Measurements from ENCODE around the gene PYGM. TPM values are rescaled to one million over a fixed set of nuclear protein-coding genes. Genes with fewer than 3 reads are reported as not detected.
A peak's percentile ranks its signal among the peaks of the same experiment; 100 is the strongest.

PYGM gene
- total and polyA plus RNA-seq, 7 experiments from 2014 or later = 0.26 to 16.2 (median 12.3) TPM

- Mint-ChIP-seq H3K27ac (peak overlapping the region; percentile 28 to 94 (median 81)), H3K9me3 (no peaks in the 10 kb centered on the region), H3K4me3 (peak overlapping the region; percentile 70 to 89 (median 81)), H3K4me1 (peaks cover 23 to 39% (median 28%) of the 10 kb centered on the region in 7 donors), H3K36me3 (peaks cover 5 to 18% (median 9%) of the 10 kb centered on the region in 5 donors), H3K27me3 (no peaks in the 10 kb centered on the region)
- Histone ChIP-seq H3K9me3 (ENCODE audit: control insufficient read depth in 2 of 3, low read length in 3 of 3) (no peaks in the 10 kb centered on the region), H3K27me3 (ENCODE audit: control insufficient read depth in 2 of 2, insufficient read depth in 2 of 2, low read length in 2 of 2) (no peaks in the 10 kb centered on the region), H3K4me1 (ENCODE audit: control insufficient read depth in 2 of 2, insufficient read depth in 2 of 2, low read length in 2 of 2) (peaks cover 9 to 23% of the 10 kb centered on the region in 2 donors), H3K36me3 (ENCODE audit: control insufficient read depth in 2 of 3, insufficient read depth in 3 of 3, low read length in 3 of 3) (peaks cover 0 to 71% (median 5%) of the 10 kb centered on the region in 3 experiments), H3K27ac (ENCODE audit: low read depth, low read length) (peak overlapping the region; percentile 76), H3K4me3 (ENCODE audit: low read length) (peak overlapping the region; percentile 63)
- ChIA-PET CTCF (interaction anchor here (0.6 to 1.7 kb wide), 10 partner anchors 11 to 76 kb away, joined by 3 to 6 read pairs (median 3); partner anchors contain the start of genes CDC42BPG and RASGRP2), POLR2A (interaction anchor here (0.9 to 12.0 kb wide), 17 partner anchors 8 to 1962 kb away, joined by 3 to 125 read pairs (median 6); partner anchors contain the start of genes CDC42BPG, RASGRP2 and SF1)
- DNase-seq = peak in 2 of 9 donors; percentile 17 to 44
- ATAC-seq = peak; percentile 12
- intact Hi-C loops (cut with micrococcal nuclease) = loop anchor here (1.0 to 5.0 kb wide), 8 partner anchors 8 to 315 kb away; partner anchors contain the start of genes EHD1 (in 1 of the 2), MEN1 (in 1 of the 2), SF1 (in 1 of the 2) and ZNHIT2 (in 1 of the 2)
Measured at GRCh38 chr11:64802370-64803157, 42.8 kb upstream of the PYGM start.

GRCh38 chr11:64801561-64802369, 42.0 kb upstream of the PYGM start:
- Mint-ChIP-seq H3K4me3 (peak overlapping the region; percentile 70 to 89 (median 81)), H3K36me3 (peaks cover 2 to 15% (median 8%) of the 10 kb centered on the region in 5 donors), H3K9me3 (no peaks in the 10 kb centered on the region), H3K27ac (peak overlapping the region in 8 of 9 donors; percentile 66 to 94 (median 82)), H3K4me1 (peaks cover 18 to 35% (median 28%) of the 10 kb centered on the region in 7 donors), H3K27me3 (no peaks in the 10 kb centered on the region)
- peak overlapping the region; percentile 63 for H3K4me3 ChIP-seq (ENCODE audit: low read length)
- H3K4me1 ChIP-seq (ENCODE audit: control insufficient read depth in 2 of 2, insufficient read depth in 2 of 2, low read length in 2 of 2) = peaks cover 9 to 23% of the 10 kb centered on the region in 2 donors
- intact Hi-C loops (cut with micrococcal nuclease) = loop anchor here in 1 of 2 donors (1.0 to 5.0 kb wide), 3 partner anchors 9 to 211 kb away; partner anchors contain the start of genes EHD1 and MEN1
- DNase-seq (no peak), ATAC-seq (no peak)
- peaks cover 0 to 71% (median 0%) of the 10 kb centered on the region in 3 experiments for H3K36me3 ChIP-seq (ENCODE audit: control insufficient read depth in 2 of 3, insufficient read depth in 3 of 3, low read length in 3 of 3)
- POLR2A ChIA-PET = interaction anchor here (0.9 to 12.0 kb wide), 16 partner anchors 9 to 1961 kb away, joined by 3 to 125 read pairs (median 5); partner anchors contain the start of genes CDC42BPG, RASGRP2 and SF1
- peak overlapping the region; percentile 76 for H3K27ac ChIP-seq (ENCODE audit: low read depth, low read length)
- no peaks in the 10 kb centered on the region for H3K9me3 ChIP-seq (ENCODE audit: control insufficient read depth in 2 of 3, low read length in 3 of 3)
- CTCF ChIA-PET = interaction anchor here (0.6 to 1.7 kb wide), 10 partner anchors 10 to 92 kb away, joined by 3 to 6 read pairs (median 3); partner anchors contain the start of genes CDC42BPG and RASGRP2
- H3K27me3 ChIP-seq (ENCODE audit: control insufficient read depth in 2 of 2, insufficient read depth in 2 of 2, low read length in 2 of 2) = no peaks in the 10 kb centered on the region

GRCh38 chr11:64801158-64801464, 41.3 kb upstream of the PYGM start:
- H3K27ac Mint-ChIP-seq = peak overlapping the region in 7 of 9 donors; percentile 66 to 94 (median 82)
- H3K36me3 Mint-ChIP-seq = peaks cover 0 to 14% (median 6%) of the 10 kb centered on the region in 5 donors
- peaks cover 20 to 40% (median 28%) of the 10 kb centered on the region in 7 donors for H3K4me1 Mint-ChIP-seq
- no peaks in the 10 kb centered on the region for H3K9me3 Mint-ChIP-seq
- peaks cover 0 to 71% (median 0%) of the 10 kb centered on the region in 3 experiments for H3K36me3 ChIP-seq (ENCODE audit: control insufficient read depth in 2 of 3, insufficient read depth in 3 of 3, low read length in 3 of 3)
- intact Hi-C loops (cut with micrococcal nuclease) = loop anchor here in 1 of 2 donors (5.0 kb wide), 1 partner anchor 76 kb away; the partner anchor contains the start of gene EHD1
- no peaks in the 10 kb centered on the region for H3K27me3 Mint-ChIP-seq
- peaks cover 9 to 23% of the 10 kb centered on the region in 2 donors for H3K4me1 ChIP-seq (ENCODE audit: control insufficient read depth in 2 of 2, insufficient read depth in 2 of 2, low read length in 2 of 2)
- no peaks in the 10 kb centered on the region for H3K9me3 ChIP-seq (ENCODE audit: control insufficient read depth in 2 of 3, low read length in 3 of 3)
- ATAC-seq = no peak
- H3K4me3 ChIP-seq (ENCODE audit: low read length) = no peak overlapping the region
- POLR2A ChIA-PET = interaction anchor here (0.9 to 12.0 kb wide), 11 partner anchors 9 to 60 kb away, joined by 3 to 125 read pairs (median 5); partner anchors contain the start of genes RASGRP2 and SF1
- DNase-seq = no peak
- H3K27me3 ChIP-seq (ENCODE audit: control insufficient read depth in 2 of 2, insufficient read depth in 2 of 2, low read length in 2 of 2) = no peaks in the 10 kb centered on the region
- CTCF ChIA-PET = interaction anchor here (0.6 to 2.2 kb wide), 4 partner anchors 13 to 93 kb away, joined by 3 to 8 read pairs (median 3); partner anchors contain the start of gene CDC42BPG
- H3K27ac ChIP-seq (ENCODE audit: low read depth, low read length) = peak overlapping the region; percentile 76
- peak overlapping the region; percentile 45 to 88 (median 78) for H3K4me3 Mint-ChIP-seq

- intact Hi-C loops (cut with micrococcal nuclease) = loop anchor here in 1 of 2 donors (5.0 kb wide), 1 partner anchor 77 kb away; the partner anchor contains the start of gene EHD1
- Histone ChIP-seq H3K4me1 (ENCODE audit: control insufficient read depth in 2 of 2, insufficient read depth in 2 of 2, low read length in 2 of 2) (peaks cover 9 to 23% of the 10 kb centered on the region in 2 donors), H3K36me3 (ENCODE audit: control insufficient read depth in 2 of 3, insufficient read depth in 3 of 3, low read length in 3 of 3) (peaks cover 0 to 70% (median 0%) of the 10 kb centered on the region in 3 experiments), H3K9me3 (ENCODE audit: control insufficient read depth in 2 of 3, low read length in 3 of 3) (no peaks in the 10 kb centered on the region), H3K27me3 (ENCODE audit: control insufficient read depth in 2 of 2, insufficient read depth in 2 of 2, low read length in 2 of 2) (no peaks in the 10 kb centered on the region), H3K27ac (ENCODE audit: low read depth, low read length) (peak overlapping the region; percentile 76), H3K4me3 (ENCODE audit: low read length) (no peak overlapping the region)
- Mint-ChIP-seq H3K36me3 (peaks cover 0 to 12% (median 6%) of the 10 kb centered on the region in 5 donors), H3K27me3 (no peaks in the 10 kb centered on the region), H3K27ac (peak overlapping the region in 7 of 9 donors; percentile 12 to 93 (median 71)), H3K4me1 (peaks cover 20 to 46% (median 28%) of the 10 kb centered on the region in 7 donors), H3K9me3 (no peaks in the 10 kb centered on the region), H3K4me3 (peak overlapping the region in 9 of 10 donors; percentile 45 to 88 (median 76))
- ATAC-seq (no peak), DNase-seq (no peak)
- CTCF ChIA-PET = interaction anchor here (1.4 to 2.2 kb wide), 3 partner anchors 13 to 56 kb away, joined by 5 to 8 read pairs (median 5); partner anchors contain the start of gene RASGRP2
- POLR2A ChIA-PET = interaction anchor here (0.8 to 12.0 kb wide), 16 partner anchors 9 to 100 kb away, joined by 3 to 125 read pairs (median 4); partner anchors contain the start of genes CDC42BPG, RASGRP2 and SF1
Measured at GRCh38 chr11:64800303-64801157, 40.8 kb upstream of the PYGM start.

- intact Hi-C loops (cut with micrococcal nuclease) = loop anchor here in 1 of 2 donors (5.0 kb wide), 1 partner anchor 78 kb away; the partner anchor contains the start of gene EHD1
- CTCF ChIA-PET = interaction anchor here (0.7 to 2.2 kb wide), 4 partner anchors 12 to 55 kb away, joined by 3 to 8 read pairs (median 5); partner anchors contain the start of gene RASGRP2
- H3K9me3 Mint-ChIP-seq = no peaks in the 10 kb centered on the region
- no peak overlapping the region for H3K4me3 ChIP-seq (ENCODE audit: low read length)
- H3K36me3 ChIP-seq (ENCODE audit: control insufficient read depth in 2 of 3, insufficient read depth in 3 of 3, low read length in 3 of 3) = peaks cover 0 to 64% (median 0%) of the 10 kb centered on the region in 3 experiments
- no peak for DNase-seq
- H3K36me3 Mint-ChIP-seq = peaks cover 0 to 11% (median 8%) of the 10 kb centered on the region in 5 donors
- H3K9me3 ChIP-seq (ENCODE audit: control insufficient read depth in 2 of 3, low read length in 3 of 3) = no peaks in the 10 kb centered on the region
- peak overlapping the region in 6 of 9 donors; percentile 28 to 71 (median 66) for H3K27ac Mint-ChIP-seq
- ATAC-seq = no peak
- POLR2A ChIA-PET = interaction anchor here (0.5 to 12.0 kb wide), 13 partner anchors 8 to 532 kb away, joined by 3 to 125 read pairs (median 4); partner anchors contain the start of genes CDC42BPG, RASGRP2 and SF1
- peak overlapping the region in 6 of 10 donors; percentile 14 to 59 (median 38) for H3K4me3 Mint-ChIP-seq
- no peaks in the 10 kb centered on the region for H3K27me3 ChIP-seq (ENCODE audit: control insufficient read depth in 2 of 2, insufficient read depth in 2 of 2, low read length in 2 of 2)
- H3K4me1 ChIP-seq (ENCODE audit: control insufficient read depth in 2 of 2, insufficient read depth in 2 of 2, low read length in 2 of 2) = peaks cover 9 to 23% of the 10 kb centered on the region in 2 donors
- peaks cover 23 to 51% (median 30%) of the 10 kb centered on the region in 7 donors for H3K4me1 Mint-ChIP-seq
- H3K27me3 Mint-ChIP-seq = no peaks in the 10 kb centered on the region
- H3K27ac ChIP-seq (ENCODE audit: low read depth, low read length) = peak overlapping the region; percentile 26
Measured at GRCh38 chr11:64799623-64800302, 40.0 kb upstream of the PYGM start.
